HepG2 (cell line): Measurements from ENCODE around the gene RNF135.
"Not testable (repeated sequence)": the region's sequence is repeated elsewhere in the genome, so short reads cannot be mapped to it uniquely, and the experiment has no call there.

ENCODE experiments used
- CTCF ChIP-seq: sonication (generic); formaldehyde crosslinking; IDR thresholded peaks from 2 replicates; pipeline ENCODE4 v1.5.0; 2020; ENCODE audit warnings: mild to moderate bottlenecking, missing genetic modification reagents, moderate library complexity
- E2F2 ChIP-seq: sonication (generic); formaldehyde crosslinking; IDR thresholded peaks from 2 replicates; pipeline ENCODE4 v1.4.0; 2020; ENCODE audit warnings: missing genetic modification reagents, borderline replicate concordance
- RAD21 ChIP-seq: fragments of 450-650 bp; formaldehyde crosslinking; IDR thresholded peaks from 2 replicates; pipeline ENCODE4 v1.5.0; 2020; ENCODE audit warnings: mild to moderate bottlenecking
- SP1 ChIP-seq, 2 experiments: fragments of 450-650 bp in 1 of 2; sonication (generic) in 1 of 2; formaldehyde crosslinking in 1 of 2; IDR thresholded peaks; 2 replicates each; pipeline versions ENCODE4 v1.4.0 to v1.6.1; 2016 to 2020; ENCODE audit warnings: missing genetic modification reagents in 1 of 2
- TP53 ChIP-seq: sonication (generic); formaldehyde crosslinking; conservative IDR thresholded peaks from 2 replicates; pipeline ENCODE4 v1.4.0; 2020; ENCODE audit warnings: missing genetic modification reagents
- ZNF512 ChIP-seq: sonication (generic); formaldehyde crosslinking; IDR thresholded peaks from 2 replicates; pipeline ENCODE4 v1.4.0; 2020; ENCODE audit warnings: mild to moderate bottlenecking, missing genetic modification reagents
- ZNF547 ChIP-seq: sonication (generic); formaldehyde crosslinking; IDR thresholded peaks from 2 replicates; pipeline ENCODE4 v1.5.1; 2020; ENCODE audit warnings: mild to moderate bottlenecking, missing genetic modification reagents

GRCh38 chr17:31046856-31047425 lies 76.1 kb downstream of the RNF135 start:
- not testable (repeated sequence) for TF ChIP-seq ZNF512; ZNF547 (CRISPR knock-in tag); CTCF (CRISPR knock-in tag); TP53 (CRISPR knock-in tag); E2F2 (CRISPR knock-in tag); SP1 (IDR thresholded peaks at IDR 0.05); SP1 (CRISPR knock-in tag; IDR thresholded peaks at IDR 0.05); RAD21 (CRISPR knock-in tag)
